Measurements from ENCODE around the gene OBSL1. TPM values are rescaled to one million over a fixed set of nuclear protein-coding genes. Genes with fewer than 3 reads are reported as not detected.
A peak's percentile ranks its signal among the peaks of the same experiment; 100 is the strongest.

Gene OBSL1
- total RNA-seq, 1 donor from 2014 or later: 9.2 TPM

DNA sequence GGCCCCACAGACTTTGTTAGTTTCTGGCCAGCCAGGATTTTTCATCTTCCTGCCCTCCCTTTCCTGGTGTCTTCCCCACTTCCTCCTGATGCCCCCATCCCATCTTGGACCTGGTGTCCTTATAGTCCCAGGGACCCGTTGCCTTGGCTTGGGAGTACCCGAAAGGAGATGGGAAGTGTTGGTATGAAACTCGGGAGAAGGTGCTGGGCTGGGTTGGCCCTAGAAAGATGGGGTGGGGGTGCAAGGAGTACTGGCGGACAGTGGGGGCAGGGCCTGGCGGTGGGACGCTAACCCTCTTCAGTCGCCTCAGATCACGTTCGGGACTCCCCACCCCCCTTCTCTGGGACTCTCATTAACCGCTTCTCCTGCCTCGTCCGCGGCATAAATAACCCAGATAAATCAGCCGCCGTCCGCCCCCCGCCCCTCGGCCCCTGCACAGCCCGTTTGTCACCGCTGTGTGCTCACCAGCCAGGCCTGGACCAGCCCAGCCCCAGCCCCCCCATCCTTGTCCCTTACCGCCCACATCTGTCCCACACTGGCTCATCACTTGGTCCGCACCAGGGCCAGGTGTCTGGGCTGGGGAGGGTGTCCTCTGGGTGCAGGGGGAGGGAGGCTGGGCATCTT lies 60.7 kb downstream of the OBSL1 start:
- TF ChIP-seq, protein P1, sequence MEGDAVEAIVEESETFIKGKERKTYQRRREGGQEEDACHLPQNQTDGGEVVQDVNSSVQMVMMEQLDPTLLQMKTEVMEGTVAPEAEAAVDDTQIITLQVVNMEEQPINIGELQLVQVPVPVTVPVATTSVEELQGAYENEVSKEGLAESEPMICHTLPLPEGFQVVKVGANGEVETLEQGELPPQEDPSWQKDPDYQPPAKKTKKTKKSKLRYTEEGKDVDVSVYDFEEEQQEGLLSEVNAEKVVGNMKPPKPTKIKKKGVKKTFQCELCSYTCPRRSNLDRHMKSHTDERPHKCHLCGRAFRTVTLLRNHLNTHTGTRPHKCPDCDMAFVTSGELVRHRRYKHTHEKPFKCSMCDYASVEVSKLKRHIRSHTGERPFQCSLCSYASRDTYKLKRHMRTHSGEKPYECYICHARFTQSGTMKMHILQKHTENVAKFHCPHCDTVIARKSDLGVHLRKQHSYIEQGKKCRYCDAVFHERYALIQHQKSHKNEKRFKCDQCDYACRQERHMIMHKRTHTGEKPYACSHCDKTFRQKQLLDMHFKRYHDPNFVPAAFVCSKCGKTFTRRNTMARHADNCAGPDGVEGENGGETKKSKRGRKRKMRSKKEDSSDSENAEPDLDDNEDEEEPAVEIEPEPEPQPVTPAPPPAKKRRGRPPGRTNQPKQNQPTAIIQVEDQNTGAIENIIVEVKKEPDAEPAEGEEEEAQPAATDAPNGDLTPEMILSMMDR (IDR thresholded peaks at IDR 0.05; ENCODE audit: insufficient read depth, low read length, severe bottlenecking): no peak
- Histone ChIP-seq H3K27me3 (ENCODE audit: control insufficient read depth, insufficient read depth, low read length) (peaks cover 52% of the 10 kb centered on the region), H3K4me3 (ENCODE audit: low read depth, low read length) (no peak overlapping the region), H3K36me3 (ENCODE audit: control insufficient read depth, insufficient read depth, low read length) (peaks cover 4% of the 10 kb centered on the region)
- DNase-seq (ENCODE audit: low read depth): no peak
- FAIRE-seq: no peak

DNA sequence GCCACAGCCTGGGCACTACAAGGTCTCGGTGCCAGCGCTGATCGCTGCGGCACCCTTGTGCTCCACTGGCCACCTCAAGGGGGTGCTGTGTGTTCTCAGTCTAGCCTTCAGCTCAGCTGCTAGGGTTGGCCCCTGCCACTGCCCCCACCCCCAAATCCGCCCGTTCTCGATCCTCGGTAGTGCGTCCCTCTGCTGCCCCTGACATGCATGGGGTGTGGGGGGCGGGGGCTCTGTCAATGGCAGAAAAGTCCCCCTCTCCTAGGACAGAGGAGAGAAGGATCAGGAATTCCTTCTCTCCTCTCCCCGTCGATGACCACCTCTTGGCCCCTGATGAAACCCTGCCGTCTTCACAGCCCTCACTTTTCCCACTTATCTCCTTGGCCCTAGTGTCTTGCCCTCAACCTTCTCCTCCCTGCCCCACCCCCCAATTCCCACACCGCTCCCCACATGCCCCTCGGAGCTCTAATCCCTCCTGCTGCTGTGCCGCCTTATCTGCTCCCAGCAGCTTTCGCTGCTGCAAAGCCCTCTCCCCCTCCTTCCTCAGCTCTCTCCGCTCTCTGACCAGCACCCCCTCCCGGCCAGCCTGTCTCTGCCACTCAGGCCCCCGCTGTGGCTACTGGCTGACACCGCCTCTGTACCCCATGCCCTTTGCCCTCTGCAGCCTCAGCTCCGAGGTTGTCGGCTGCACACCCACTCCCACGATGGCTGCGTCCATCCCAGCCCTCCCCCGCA lies 61.4 kb downstream of the OBSL1 start:
- H3K4me3 ChIP-seq (ENCODE audit: low read depth, low read length): no peak overlapping the region
- peaks cover 45% of the 10 kb centered on the region for H3K27me3 ChIP-seq (ENCODE audit: control insufficient read depth, insufficient read depth, low read length)
- DNase-seq (ENCODE audit: low read depth): peak; percentile 35
- FAIRE-seq: no peak
- TF ChIP-seq, protein P1 (IDR thresholded peaks at IDR 0.05; ENCODE audit: insufficient read depth, low read length, severe bottlenecking): peak; percentile 87
- H3K36me3 ChIP-seq (ENCODE audit: control insufficient read depth, insufficient read depth, low read length): peaks cover 5% of the 10 kb centered on the region

DNA sequence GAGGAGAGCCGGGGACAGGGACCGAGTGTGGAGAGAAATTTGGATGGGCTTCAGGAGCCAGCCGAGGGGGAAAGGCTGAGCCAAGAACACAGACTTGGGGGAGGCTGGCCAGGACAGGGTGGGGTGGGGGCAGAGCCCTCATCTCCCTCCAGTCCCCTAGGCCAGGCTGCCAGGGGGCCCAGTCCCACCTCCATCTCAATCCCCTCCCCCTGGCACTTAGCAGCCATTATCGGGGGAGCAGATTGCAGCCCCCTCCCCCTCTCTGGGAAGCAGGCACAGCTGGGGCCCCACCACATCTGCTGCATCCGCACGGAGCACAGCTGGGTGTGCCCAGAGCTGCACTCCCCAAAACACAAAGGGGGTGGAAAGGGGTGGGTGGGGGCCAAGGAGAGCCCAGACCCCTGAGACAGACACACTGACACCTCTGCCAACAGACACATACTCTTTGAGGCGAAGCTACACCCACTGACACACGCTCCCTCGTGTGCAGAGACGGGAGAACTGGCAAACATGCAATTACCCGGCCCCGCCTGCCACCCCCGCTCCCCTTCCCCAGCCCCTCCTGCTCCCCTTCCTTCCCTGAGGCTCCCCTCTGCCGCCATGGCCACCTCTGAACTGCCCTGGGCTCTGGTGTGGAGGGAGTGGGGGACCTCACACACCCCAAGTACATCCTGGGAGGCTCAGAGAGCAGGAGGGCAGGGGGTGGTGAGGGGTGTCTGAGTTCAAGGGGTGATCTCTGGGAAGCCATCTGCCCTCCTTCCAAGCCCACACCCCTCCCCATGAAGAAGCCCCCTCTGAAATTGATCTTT lies 62.2 kb downstream of the OBSL1 start:
- no peak overlapping the region for H3K4me3 ChIP-seq (ENCODE audit: low read depth, low read length)
- FAIRE-seq: no peak
- no peak for DNase-seq (ENCODE audit: low read depth)
- H3K27me3 ChIP-seq (ENCODE audit: control insufficient read depth, insufficient read depth, low read length): peaks cover 39% of the 10 kb centered on the region
- H3K36me3 ChIP-seq (ENCODE audit: control insufficient read depth, insufficient read depth, low read length): peaks cover 8% of the 10 kb centered on the region
- TF ChIP-seq, protein P1 (IDR thresholded peaks at IDR 0.05; ENCODE audit: insufficient read depth, low read length, severe bottlenecking): no peak

DNA sequence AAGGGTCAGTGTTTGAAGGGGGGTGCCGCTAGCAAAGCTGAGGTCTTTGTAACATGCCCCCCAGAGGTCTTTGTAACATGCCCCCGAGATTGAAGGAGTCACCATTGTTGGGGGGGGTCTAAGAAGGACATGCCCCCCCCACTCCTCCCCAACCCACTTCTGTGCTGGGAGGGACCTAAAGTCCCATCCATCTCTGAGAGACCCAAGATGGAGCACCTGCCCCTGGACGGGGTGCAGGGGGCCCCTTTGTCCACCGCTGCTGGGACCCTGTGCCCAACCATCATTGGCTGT lies 63.0 kb downstream of the OBSL1 start:
- H3K27me3 ChIP-seq (ENCODE audit: control insufficient read depth, insufficient read depth, low read length): peaks cover 31% of the 10 kb centered on the region
- DNase-seq (ENCODE audit: low read depth) (no peak), FAIRE-seq (no peak)
- H3K4me3 ChIP-seq (ENCODE audit: low read depth, low read length): no peak overlapping the region
- peaks cover 13% of the 10 kb centered on the region for H3K36me3 ChIP-seq (ENCODE audit: control insufficient read depth, insufficient read depth, low read length)
- TF ChIP-seq, protein P1 (IDR thresholded peaks at IDR 0.05; ENCODE audit: insufficient read depth, low read length, severe bottlenecking): no peak

DNA sequence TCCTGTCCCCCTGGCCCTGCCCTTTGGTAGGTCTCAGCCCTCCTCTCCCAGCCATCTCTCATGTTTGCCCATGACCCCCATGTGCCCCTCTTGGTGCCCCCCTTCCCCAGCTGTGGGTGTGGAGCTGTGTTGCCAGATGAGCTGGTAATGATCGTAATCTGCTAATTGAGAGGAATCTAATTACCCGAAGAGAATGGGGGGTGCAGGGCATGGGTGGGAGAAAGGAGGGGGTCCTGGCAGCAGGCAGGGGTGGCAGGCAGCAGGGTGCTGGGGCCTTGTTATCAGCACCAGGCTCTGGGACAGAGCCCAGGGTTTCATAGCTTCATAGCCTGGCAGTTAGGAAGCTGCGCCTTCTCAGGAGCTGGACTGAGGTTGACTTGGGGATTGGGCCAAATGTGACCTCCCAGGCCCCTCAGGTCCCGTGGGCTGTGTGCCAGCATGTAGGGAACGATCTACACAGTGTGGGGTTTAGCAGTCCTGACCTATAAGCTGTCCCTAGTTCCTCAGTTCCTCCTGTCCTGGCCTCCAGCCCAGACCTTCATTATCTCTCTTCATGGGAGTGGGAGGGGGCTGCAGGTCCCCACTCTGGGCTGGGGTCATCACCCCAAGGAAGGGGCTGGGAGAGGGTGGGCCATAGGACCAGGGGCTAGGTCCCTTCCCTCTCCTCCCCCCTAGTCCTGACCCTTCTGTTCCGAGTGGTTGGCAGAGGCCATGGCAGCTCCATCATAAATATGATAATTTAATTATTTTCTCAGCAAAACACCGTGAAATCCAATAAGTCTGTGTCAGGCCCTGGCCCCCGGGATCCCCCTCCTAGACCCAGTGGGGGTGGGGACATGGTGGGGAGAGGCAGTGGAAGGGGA lies 63.5 kb downstream of the OBSL1 start:
- no peak for DNase-seq (ENCODE audit: low read depth)
- FAIRE-seq: no peak
- no peak overlapping the region for H3K4me3 ChIP-seq (ENCODE audit: low read depth, low read length)
- peaks cover 25% of the 10 kb centered on the region for H3K27me3 ChIP-seq (ENCODE audit: control insufficient read depth, insufficient read depth, low read length)
- TF ChIP-seq, protein P1 (IDR thresholded peaks at IDR 0.05; ENCODE audit: insufficient read depth, low read length, severe bottlenecking): no peak
- peaks cover 14% of the 10 kb centered on the region for H3K36me3 ChIP-seq (ENCODE audit: control insufficient read depth, insufficient read depth, low read length)
